Nephron (organoid): ENCODE data around the gene PRKN.

ENCODE experiments used
- H3K27ac Mint-ChIP-seq, 3 experiments: 2 replicates each; pipeline ENCODE4 v1.8.0; 2020; ENCODE audit warnings: mixed read lengths in 3 of 3, mild to moderate bottlenecking in 2 of 3, moderate library complexity in 1 of 3
- H3K27me3 Mint-ChIP-seq: 2 replicates; pipeline ENCODE4 v1.8.0; 2021; ENCODE audit warnings: low read depth, mild to moderate bottlenecking, moderate library complexity, mixed read lengths
- H3K36me3 Mint-ChIP-seq: 2 replicates; pipeline ENCODE4 v1.8.0; 2020; ENCODE audit warnings: low read depth, mixed read lengths
- H3K4me1 Mint-ChIP-seq: 2 replicates; pipeline ENCODE4 v1.8.0; 2020; ENCODE audit warnings: mixed read lengths
- H3K4me3 Mint-ChIP-seq, 3 experiments: 2 replicates each; pipeline ENCODE4 v1.8.0; 2020; ENCODE audit warnings: mild to moderate bottlenecking in 3 of 3, mixed read lengths in 3 of 3, moderate library complexity in 2 of 3
- H3K9me3 Mint-ChIP-seq: 2 replicates; pipeline ENCODE4 v1.8.0; 2020; ENCODE audit warnings: mixed read lengths
- CTCF ChIP-seq, 3 experiments: fragments of 200-600 bp; sonication (generic); IDR thresholded peaks; one replicate each; pipeline ENCODE4 v1.5.0; 2021; ENCODE audit warnings: antibody characterized with exemption in 3 of 3; ENCODE audit not compliant: unreplicated experiment in 3 of 3

Gene PRKN

GRCh38 chr6:161837449-161837735 is 890.2 kb downstream of the PRKN start:
- Mint-ChIP-seq H3K9me3 (no peaks in the 10 kb centered on the region), H3K27ac (peak overlapping the region in 1 of 3 experiments; percentile 22), H3K4me3 (no peak overlapping the region), H3K27me3 (peaks cover 18% of the 10 kb centered on the region), H3K36me3 (no peaks in the 10 kb centered on the region), H3K4me1 (peaks cover 29% of the 10 kb centered on the region)
- TF ChIP-seq CTCF (IDR thresholded peaks at IDR 0.05; ENCODE audit: unreplicated experiment in 3 of 3) = no peak

DNA sequence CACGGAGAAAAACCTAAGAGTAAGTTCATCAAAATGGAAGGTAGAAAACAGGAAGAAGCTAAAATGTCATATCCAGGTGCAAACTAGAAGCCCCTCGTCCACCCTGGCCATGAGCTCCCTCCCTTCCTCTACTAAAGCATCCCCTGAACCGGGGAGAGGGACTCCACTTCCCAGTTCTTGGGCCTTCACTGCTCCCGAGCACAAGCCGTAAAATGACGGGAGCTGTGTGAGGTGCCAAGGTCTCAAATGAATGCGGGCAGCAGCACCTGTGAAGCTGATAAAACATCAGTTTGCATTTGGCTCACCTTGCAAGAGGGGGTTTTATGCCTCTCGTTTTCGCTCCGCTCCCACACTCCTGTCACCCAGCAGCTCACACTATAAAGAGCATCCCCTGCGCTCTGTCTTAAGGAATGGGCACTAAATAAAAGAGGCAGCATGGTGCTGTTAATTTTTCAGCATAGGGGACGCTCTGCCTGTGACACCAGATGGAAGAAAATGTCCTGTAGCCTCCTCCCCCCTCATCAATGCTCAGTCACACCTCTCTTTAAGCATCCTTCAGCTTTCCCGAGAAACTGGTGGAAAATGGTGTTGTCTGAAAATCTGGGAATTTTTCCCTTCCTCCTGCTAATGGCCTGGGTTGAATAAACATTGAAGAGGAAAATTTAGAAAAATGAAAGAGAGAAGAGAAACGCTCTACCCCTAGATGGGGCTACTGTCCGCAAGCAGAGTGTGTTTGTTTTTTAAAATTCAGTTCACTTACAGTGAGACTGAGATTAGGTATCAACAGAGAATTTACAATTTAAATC is 890.7 kb downstream of the PRKN start:
- Mint-ChIP-seq H3K9me3 (no peaks in the 10 kb centered on the region), H3K36me3 (no peaks in the 10 kb centered on the region), H3K4me1 (peaks cover 29% of the 10 kb centered on the region), H3K27me3 (peaks cover 18% of the 10 kb centered on the region), H3K4me3 (no peak overlapping the region), H3K27ac (peak overlapping the region in 1 of 3 experiments; percentile 22)
- TF ChIP-seq CTCF (IDR thresholded peaks at IDR 0.05; ENCODE audit: unreplicated experiment in 3 of 3) = peak; percentile 50 to 63 (median 56)

GRCh38 chr6:161835500-161836215 is 891.9 kb downstream of the PRKN start:
- H3K36me3 Mint-ChIP-seq = no peaks in the 10 kb centered on the region
- peak; percentile 13 to 37 (median 30) for TF ChIP-seq CTCF (IDR thresholded peaks at IDR 0.05; ENCODE audit: unreplicated experiment in 3 of 3)

GRCh38 chr6:161834426-161834825 is 893.1 kb downstream of the PRKN start:
- peaks cover 29% of the 10 kb centered on the region for H3K4me1 Mint-ChIP-seq
- TF ChIP-seq CTCF (IDR thresholded peaks at IDR 0.05; ENCODE audit: unreplicated experiment in 3 of 3) = no peak
- no peaks in the 10 kb centered on the region for H3K36me3 Mint-ChIP-seq
- peaks cover 18% of the 10 kb centered on the region for H3K27me3 Mint-ChIP-seq
- no peaks in the 10 kb centered on the region for H3K9me3 Mint-ChIP-seq
- H3K27ac Mint-ChIP-seq = no peak overlapping the region
- no peak overlapping the region for H3K4me3 Mint-ChIP-seq

More at GRCh38 chr6:161835500-161836215, 891.9 kb downstream of the PRKN start:
- peaks cover 29% of the 10 kb centered on the region for H3K4me1 Mint-ChIP-seq
- H3K9me3 Mint-ChIP-seq = no peaks in the 10 kb centered on the region
- peaks cover 18% of the 10 kb centered on the region for H3K27me3 Mint-ChIP-seq
- H3K27ac Mint-ChIP-seq = no peak overlapping the region
- H3K4me3 Mint-ChIP-seq = no peak overlapping the region

DNA sequence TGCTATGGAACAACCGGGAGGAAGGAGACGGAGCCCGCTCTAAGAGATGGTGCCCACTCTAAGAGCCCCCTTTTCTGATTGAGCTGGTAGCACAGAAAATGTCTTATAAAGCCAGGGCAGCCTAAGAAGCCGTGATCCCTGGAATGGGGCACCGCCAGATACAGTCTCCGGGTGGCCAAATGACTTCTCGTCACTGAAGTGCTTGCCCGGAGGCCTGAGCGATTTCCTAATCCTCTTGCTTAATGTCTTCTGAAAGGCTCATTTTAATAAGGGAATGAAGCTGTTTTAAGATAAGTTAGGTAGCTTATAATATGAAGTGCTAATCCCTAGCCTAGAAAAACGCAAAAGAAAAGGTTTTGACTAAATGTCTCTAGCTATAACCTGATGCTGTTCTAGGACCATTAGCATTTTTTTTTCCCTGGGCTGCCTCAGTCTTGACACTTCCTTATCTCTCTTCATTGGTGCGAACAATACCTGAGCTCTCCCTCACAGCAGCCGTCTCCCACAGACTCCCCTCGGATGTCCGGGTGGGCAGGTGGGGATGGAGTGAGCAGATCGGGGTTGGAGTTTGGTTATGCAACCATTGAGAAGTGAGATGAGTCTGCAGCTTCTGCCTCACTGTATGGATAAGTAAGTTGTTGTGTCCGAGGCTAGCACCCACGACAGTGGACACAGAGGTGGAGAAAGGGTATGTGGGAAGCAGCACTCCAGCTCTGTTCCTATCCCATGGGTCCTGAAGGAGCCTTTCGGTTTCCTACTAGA is 894.3 kb downstream of the PRKN start:
- Mint-ChIP-seq H3K4me3 (no peak overlapping the region), H3K36me3 (no peaks in the 10 kb centered on the region), H3K27ac (no peak overlapping the region), H3K4me1 (peaks cover 21% of the 10 kb centered on the region), H3K27me3 (peaks cover 13% of the 10 kb centered on the region), H3K9me3 (no peaks in the 10 kb centered on the region)
- no peak for TF ChIP-seq CTCF (IDR thresholded peaks at IDR 0.05; ENCODE audit: unreplicated experiment in 3 of 3)
